Fibroblast of lung (primary cell): Measurements from ENCODE around the gene SPDYE3.

ENCODE experiments used
- EZH2 ChIP-seq: IDR thresholded peaks from 2 replicates; pipeline ENCODE4 v1.5.1; 2012; ENCODE audit warnings: low read length, control low read depth, mild to moderate bottlenecking; ENCODE audit errors: missing control alignments
- TF ChIP-seq, protein P1 (sequence below), 2 donors: IDR thresholded peaks in 1 of 2; conservative IDR thresholded peaks in 1 of 2; 1 replicate in 1 of 2; 2 replicates in 1 of 2; pipeline ENCODE4 v1.5.1; 2011 to 2012; ENCODE audit warnings: low read length in 2 of 2, control low read depth in 1 of 2, inconsistent platforms in 1 of 2, low read depth in 1 of 2, mild to moderate bottlenecking in 1 of 2

DNA sequence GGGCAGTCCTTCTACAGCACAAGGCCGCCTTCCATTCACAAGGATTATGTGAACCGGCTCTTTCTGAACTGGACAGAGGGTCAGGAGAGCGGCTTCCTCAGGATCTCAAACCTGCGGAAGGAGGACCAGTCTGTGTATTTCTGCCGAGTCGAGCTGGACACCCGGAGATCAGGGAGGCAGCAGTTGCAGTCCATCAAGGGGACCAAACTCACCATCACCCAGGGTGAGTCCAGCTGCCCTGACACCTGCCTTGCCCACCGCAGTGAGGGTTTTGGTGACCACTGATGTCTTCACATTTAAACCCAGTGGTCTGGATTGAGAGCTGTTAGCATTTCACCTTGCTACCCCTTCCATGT is 51.3 kb downstream of the SPDYE3 start:
- TF ChIP-seq, protein P1, sequence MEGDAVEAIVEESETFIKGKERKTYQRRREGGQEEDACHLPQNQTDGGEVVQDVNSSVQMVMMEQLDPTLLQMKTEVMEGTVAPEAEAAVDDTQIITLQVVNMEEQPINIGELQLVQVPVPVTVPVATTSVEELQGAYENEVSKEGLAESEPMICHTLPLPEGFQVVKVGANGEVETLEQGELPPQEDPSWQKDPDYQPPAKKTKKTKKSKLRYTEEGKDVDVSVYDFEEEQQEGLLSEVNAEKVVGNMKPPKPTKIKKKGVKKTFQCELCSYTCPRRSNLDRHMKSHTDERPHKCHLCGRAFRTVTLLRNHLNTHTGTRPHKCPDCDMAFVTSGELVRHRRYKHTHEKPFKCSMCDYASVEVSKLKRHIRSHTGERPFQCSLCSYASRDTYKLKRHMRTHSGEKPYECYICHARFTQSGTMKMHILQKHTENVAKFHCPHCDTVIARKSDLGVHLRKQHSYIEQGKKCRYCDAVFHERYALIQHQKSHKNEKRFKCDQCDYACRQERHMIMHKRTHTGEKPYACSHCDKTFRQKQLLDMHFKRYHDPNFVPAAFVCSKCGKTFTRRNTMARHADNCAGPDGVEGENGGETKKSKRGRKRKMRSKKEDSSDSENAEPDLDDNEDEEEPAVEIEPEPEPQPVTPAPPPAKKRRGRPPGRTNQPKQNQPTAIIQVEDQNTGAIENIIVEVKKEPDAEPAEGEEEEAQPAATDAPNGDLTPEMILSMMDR (conservative IDR thresholded peaks at IDR 0.05 in 1 of 2, IDR thresholded peaks at IDR 0.05 in 1 of 2; ENCODE audit: low read depth in 1 of 2, low read length in 2 of 2) = no peak
- no peak for TF ChIP-seq EZH2
